ENCODE measurements around the gene ACTBL2.

- TF ChIP-seq CTCF (IDR thresholded peaks at IDR 0.05 in 8 of 11, conservative IDR thresholded peaks at IDR 0.05 in 3 of 11), result no peak
- TF ChIP-seq POLR2A (IDR thresholded peaks at IDR 0.05), result no peak
Measured at GRCh38 chr5:57493034-57493433, 10.4 kb upstream of the ACTBL2 start.
